GM12878 (cell line): ENCODE measurements around the gene AMH. TPM values are rescaled to one million over a fixed set of nuclear protein-coding genes. Genes with fewer than 3 reads are reported as not detected.
A peak's percentile ranks its signal among the peaks of the same experiment; 100 is the strongest.

ENCODE experiments used
- EED ChIP-seq: sonication (generic); IDR thresholded peaks from 2 replicates; pipeline ENCODE4 v1.6.1; 2016; ENCODE audit warnings: antibody characterized with exemption, low read depth
- ETV6 ChIP-seq, 2 experiments: fragments of 450-650 bp in 1 of 2; IDR thresholded peaks in 1 of 2; conservative IDR thresholded peaks in 1 of 2; 2 replicates each; pipeline ENCODE4 v1.6.1; 2014; ENCODE audit warnings: antibody characterized with exemption in 1 of 2, borderline replicate concordance in 1 of 2, low read depth in 1 of 2, mild to moderate bottlenecking in 1 of 2, moderate library complexity in 1 of 2
- GABPA ChIP-seq: IDR thresholded peaks from 2 replicates; pipeline ENCODE4 v1.6.1; 2014; ENCODE audit warnings: antibody characterized with exemption, low read depth, mild to moderate bottlenecking, inconsistent platforms
- JUNB ChIP-seq: IDR thresholded peaks from 2 replicates; pipeline ENCODE4 v1.6.1; 2016; ENCODE audit warnings: antibody characterized with exemption, mild to moderate bottlenecking
- MYC ChIP-seq: IDR thresholded peaks from 2 replicates; pipeline ENCODE4 v1.6.1; 2011; ENCODE audit warnings: mild to moderate bottlenecking, low read length, moderate library complexity, inconsistent platforms; ENCODE audit not compliant: insufficient read depth, insufficient replicate concordance, insufficient read length, severe bottlenecking
- NFYB ChIP-seq: IDR thresholded peaks from 2 replicates; pipeline ENCODE4 v1.6.1; 2011; ENCODE audit warnings: low read depth, mild to moderate bottlenecking, low read length, improper control_type of control experiment, moderate library complexity; ENCODE audit not compliant: insufficient read depth
- PKNOX1 ChIP-seq: fragments of 450-650 bp; IDR thresholded peaks from 2 replicates; pipeline ENCODE4 v1.6.1; 2016; ENCODE audit warnings: mild to moderate bottlenecking
- RBBP5 ChIP-seq: fragments of 200-600 bp; sonication (generic); conservative IDR thresholded peaks from 2 replicates; pipeline ENCODE4 v1.6.1; 2016
- RCOR1 ChIP-seq: conservative IDR thresholded peaks from 2 replicates; pipeline ENCODE4 v1.6.1; 2012; ENCODE audit warnings: low read depth, low read length, improper control_type of control experiment
- RELB ChIP-seq: fragments of 450-650 bp; IDR thresholded peaks from 2 replicates; pipeline ENCODE4 v1.6.1; 2017; ENCODE audit warnings: low read depth, mild to moderate bottlenecking, moderate library complexity
- SPI1 ChIP-seq: IDR thresholded peaks from 2 replicates; pipeline ENCODE4 v1.6.1; 2011; ENCODE audit warnings: low read depth, mild to moderate bottlenecking, low read length, moderate library complexity, borderline replicate concordance; ENCODE audit not compliant: insufficient read depth
- SREBF2 ChIP-seq: IDR thresholded peaks from 2 replicates; pipeline ENCODE4 v1.6.1; 2012; ENCODE audit warnings: mild to moderate bottlenecking, low read length
- STAT3 ChIP-seq: IDR thresholded peaks from 2 replicates; pipeline ENCODE4 v1.6.1; 2011; ENCODE audit warnings: low read depth, low read length, improper control_type of control experiment
- WRNIP1 ChIP-seq: IDR thresholded peaks from 2 replicates; pipeline ENCODE4 v1.6.1; 2011; ENCODE audit warnings: low read depth, low read length, improper control_type of control experiment, borderline replicate concordance
- ZNF384 ChIP-seq: IDR thresholded peaks from 2 replicates; pipeline ENCODE4 v1.6.1; 2012; ENCODE audit warnings: low read depth, mild to moderate bottlenecking, low read length, improper control_type of control experiment, borderline replicate concordance
- ZZZ3 ChIP-seq: IDR thresholded peaks from 2 replicates; pipeline ENCODE4 v1.6.1; 2011; ENCODE audit warnings: low read depth; ENCODE audit not compliant: control insufficient read depth, insufficient read length
- polyA plus RNA-seq, 11 experiments: library from polyadenylated mRNA; depleted of rRNA in 4 of 11; unstranded in 6 of 11; stranded (reverse) in 5 of 11; fragments of >200 nt; fragmentation: Nextera tagmentation in 4 of 11; fragmentation: Illumina TruSeq in 1 of 11; extraction: Ambion mirVana in 4 of 11; extraction: Trizol in 1 of 11; gene quantifications; 1 replicate in 1 of 11; 2 replicates in 10 of 11; pipeline versions ENCODE4 v1.2.1 to v1.2.3, GENCODE V29; 2011 to 2016; ENCODE audit warnings: inconsistent platforms in 2 of 11, missing spikeins in 2 of 11, low read depth in 1 of 11
- total RNA-seq, 4 experiments: library from RNA; depleted of rRNA in 3 of 4; stranded (reverse); fragments of >200 nt in 3 of 4; fragmentation: Illumina TruSeq in 1 of 4; extraction: Trizol in 1 of 4; gene quantifications; 2 replicates each; pipeline versions ENCODE4 v1.2.1 to v1.2.3, GENCODE V29; 2013 to 2021
- TF ChIP-seq, protein P1 (sequence below): fragments of 450-650 bp; IDR thresholded peaks from 2 replicates; pipeline ENCODE4 v1.6.1; 2017; ENCODE audit warnings: mild to moderate bottlenecking
- TF ChIP-seq, protein P2 (sequence below): IDR thresholded peaks from 2 replicates; pipeline ENCODE4 v1.6.1; 2011; ENCODE audit warnings: low read depth, mild to moderate bottlenecking, low read length, moderate library complexity, borderline replicate concordance; ENCODE audit errors: extremely low read depth
- TF ChIP-seq, protein P3 (sequence below): fragments of 150-350 bp; IDR thresholded peaks from 2 replicates; pipeline ENCODE4 v1.6.1; 2016; ENCODE audit warnings: low read depth, low read length

AMH gene
- total and polyA plus RNA-seq, 10 of the 15 experiments (the other 5 are each of a cell fraction or from before 2014, with no cell fraction given), result 0.17 to 3.5 (median 0.81) TPM; not detected in 4

DNA sequence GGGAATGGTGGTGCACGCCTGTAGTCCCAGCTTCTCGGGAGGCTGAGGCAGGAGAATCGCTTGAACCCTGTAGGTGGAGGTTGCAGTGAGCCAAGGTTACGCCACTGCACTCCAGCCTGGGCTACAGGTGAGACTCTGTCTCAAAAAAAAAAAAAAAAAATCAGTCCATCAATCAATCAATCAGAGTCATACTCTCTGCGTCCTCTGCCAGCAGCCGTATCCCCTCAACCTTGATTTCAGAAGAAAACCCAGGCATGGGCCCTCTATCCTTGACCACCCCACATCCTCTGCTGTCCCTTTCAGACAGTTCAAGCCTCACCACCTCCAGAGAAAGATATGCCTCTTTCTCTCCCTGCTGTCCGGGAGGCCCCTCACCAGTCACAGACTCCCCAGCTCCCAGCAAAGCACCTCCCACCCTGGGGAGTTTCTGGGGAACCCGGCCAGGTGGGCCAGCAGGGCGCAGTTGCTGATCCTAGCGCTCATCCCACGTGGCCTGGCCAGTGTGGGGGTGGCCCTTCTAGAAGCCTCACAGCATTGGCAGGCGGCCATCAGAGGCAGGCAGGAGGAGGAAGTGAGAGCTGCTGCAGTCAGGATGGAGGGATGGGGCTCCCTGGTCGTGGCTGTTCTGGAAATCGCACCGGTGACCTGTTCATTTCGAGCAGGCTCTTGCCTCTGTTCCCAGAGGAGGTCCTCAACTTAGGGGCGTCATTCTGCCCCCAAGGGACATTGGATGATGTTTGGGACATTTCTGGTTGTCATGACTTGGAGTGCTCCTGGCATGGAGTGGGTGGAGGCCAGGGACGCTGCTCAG lies 17.3 kb downstream of the AMH start (continued):
- TF ChIP-seq, protein P1, sequence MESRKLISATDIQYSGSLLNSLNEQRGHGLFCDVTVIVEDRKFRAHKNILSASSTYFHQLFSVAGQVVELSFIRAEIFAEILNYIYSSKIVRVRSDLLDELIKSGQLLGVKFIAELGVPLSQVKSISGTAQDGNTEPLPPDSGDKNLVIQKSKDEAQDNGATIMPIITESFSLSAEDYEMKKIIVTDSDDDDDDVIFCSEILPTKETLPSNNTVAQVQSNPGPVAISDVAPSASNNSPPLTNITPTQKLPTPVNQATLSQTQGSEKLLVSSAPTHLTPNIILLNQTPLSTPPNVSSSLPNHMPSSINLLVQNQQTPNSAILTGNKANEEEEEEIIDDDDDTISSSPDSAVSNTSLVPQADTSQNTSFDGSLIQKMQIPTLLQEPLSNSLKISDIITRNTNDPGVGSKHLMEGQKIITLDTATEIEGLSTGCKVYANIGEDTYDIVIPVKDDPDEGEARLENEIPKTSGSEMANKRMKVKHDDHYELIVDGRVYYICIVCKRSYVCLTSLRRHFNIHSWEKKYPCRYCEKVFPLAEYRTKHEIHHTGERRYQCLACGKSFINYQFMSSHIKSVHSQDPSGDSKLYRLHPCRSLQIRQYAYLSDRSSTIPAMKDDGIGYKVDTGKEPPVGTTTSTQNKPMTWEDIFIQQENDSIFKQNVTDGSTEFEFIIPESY, result no peak
- TF ChIP-seq SREBF2, result no peak
- TF ChIP-seq RCOR1, result no peak
- TF ChIP-seq RELB, result peak; percentile 91
- TF ChIP-seq GABPA, result no peak
- TF ChIP-seq MYC, result peak; percentile 36
- TF ChIP-seq RBBP5, result no peak
- no peak for TF ChIP-seq ZNF384
- peak; percentile 96 for TF ChIP-seq SPI1
- TF ChIP-seq EED, result peak; percentile 93
- no peak for TF ChIP-seq WRNIP1
- no peak for TF ChIP-seq NFYB
- TF ChIP-seq ETV6 (conservative IDR thresholded peaks at IDR 0.05 in 1 of 2, IDR thresholded peaks at IDR 0.05 in 1 of 2; ENCODE audit: borderline replicate concordance in 1 of 2, low read depth in 1 of 2), result no peak
- TF ChIP-seq, protein P2, sequence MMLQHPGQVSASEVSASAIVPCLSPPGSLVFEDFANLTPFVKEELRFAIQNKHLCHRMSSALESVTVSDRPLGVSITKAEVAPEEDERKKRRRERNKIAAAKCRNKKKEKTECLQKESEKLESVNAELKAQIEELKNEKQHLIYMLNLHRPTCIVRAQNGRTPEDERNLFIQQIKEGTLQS, result no peak
- TF ChIP-seq, protein P3, sequence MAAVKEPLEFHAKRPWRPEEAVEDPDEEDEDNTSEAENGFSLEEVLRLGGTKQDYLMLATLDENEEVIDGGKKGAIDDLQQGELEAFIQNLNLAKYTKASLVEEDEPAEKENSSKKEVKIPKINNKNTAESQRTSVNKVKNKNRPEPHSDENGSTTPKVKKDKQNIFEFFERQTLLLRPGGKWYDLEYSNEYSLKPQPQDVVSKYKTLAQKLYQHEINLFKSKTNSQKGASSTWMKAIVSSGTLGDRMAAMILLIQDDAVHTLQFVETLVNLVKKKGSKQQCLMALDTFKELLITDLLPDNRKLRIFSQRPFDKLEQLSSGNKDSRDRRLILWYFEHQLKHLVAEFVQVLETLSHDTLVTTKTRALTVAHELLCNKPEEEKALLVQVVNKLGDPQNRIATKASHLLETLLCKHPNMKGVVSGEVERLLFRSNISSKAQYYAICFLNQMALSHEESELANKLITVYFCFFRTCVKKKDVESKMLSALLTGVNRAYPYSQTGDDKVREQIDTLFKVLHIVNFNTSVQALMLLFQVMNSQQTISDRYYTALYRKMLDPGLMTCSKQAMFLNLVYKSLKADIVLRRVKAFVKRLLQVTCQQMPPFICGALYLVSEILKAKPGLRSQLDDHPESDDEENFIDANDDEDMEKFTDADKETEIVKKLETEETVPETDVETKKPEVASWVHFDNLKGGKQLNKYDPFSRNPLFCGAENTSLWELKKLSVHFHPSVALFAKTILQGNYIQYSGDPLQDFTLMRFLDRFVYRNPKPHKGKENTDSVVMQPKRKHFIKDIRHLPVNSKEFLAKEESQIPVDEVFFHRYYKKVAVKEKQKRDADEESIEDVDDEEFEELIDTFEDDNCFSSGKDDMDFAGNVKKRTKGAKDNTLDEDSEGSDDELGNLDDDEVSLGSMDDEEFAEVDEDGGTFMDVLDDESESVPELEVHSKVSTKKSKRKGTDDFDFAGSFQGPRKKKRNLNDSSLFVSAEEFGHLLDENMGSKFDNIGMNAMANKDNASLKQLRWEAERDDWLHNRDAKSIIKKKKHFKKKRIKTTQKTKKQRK, result no peak
- TF ChIP-seq JUNB, result no peak
- TF ChIP-seq ZZZ3, result no peak
- TF ChIP-seq STAT3, result no peak
- peak; percentile 83 for TF ChIP-seq PKNOX1
